Islet precursor cell (in vitro differentiated cells): ENCODE results near the gene RAD17.
"Not testable (repeated sequence)": the region's sequence is repeated elsewhere in the genome, so short reads cannot be mapped to it uniquely, and the experiment has no call there.

Source experiments
- DNase-seq: peaks from one replicate; pipeline ENCODE4 v3.0.0-alpha.2; 2018

The RAD17 gene

GRCh38 chr5:69404659-69405330, 35.2 kb downstream of the RAD17 start:
- no peak for DNase-seq

GRCh38 chr5:69414885-69415583, 45.4 kb downstream of the RAD17 start, which contains the start of gene MARVELD2:
Gene MARVELD2 (plus strand): TSS chr5:69415116. CDS start chr5:69419386, 4,270 bp downstream.
- peak; percentile 95 for DNase-seq

GRCh38 chr5:69415584-69415958, 46.0 kb downstream of the RAD17 start:
- DNase-seq, result peak; percentile 69

GRCh38 chr5:69416180-69416579, 46.6 kb downstream of the RAD17 start:
- no peak for DNase-seq

- no peak for DNase-seq
These were observed 47.1 kb downstream of the RAD17 start for GRCh38 chr5:69416699-69417098.

- DNase-seq, result no peak
These were observed 48.9 kb downstream of the RAD17 start for GRCh38 chr5:69418554-69418953.

GRCh38 chr5:69431424-69432303, 62.0 kb downstream of the RAD17 start:
- no peak for DNase-seq

GRCh38 chr5:69432412-69433206, 63.0 kb downstream of the RAD17 start:
- no peak for DNase-seq

- not testable (repeated sequence) for DNase-seq
These were observed 65.8 kb downstream of the RAD17 start for GRCh38 chr5:69435276-69435884.

- peak; percentile 12 for DNase-seq
These were observed 74.6 kb downstream of the RAD17 start for GRCh38 chr5:69444127-69444754.

GRCh38 chr5:69449511-69449910, 79.9 kb downstream of the RAD17 start:
- no peak for DNase-seq

- no peak for DNase-seq
These were observed 80.5 kb downstream of the RAD17 start for GRCh38 chr5:69450116-69450515.

GRCh38 chr5:69450527-69450926, 80.9 kb downstream of the RAD17 start:
- not testable (repeated sequence) for DNase-seq

GRCh38 chr5:69451941-69452647, 82.5 kb downstream of the RAD17 start:
- DNase-seq, result no peak

GRCh38 chr5:69453487-69453886, 83.9 kb downstream of the RAD17 start:
- not testable (repeated sequence) for DNase-seq

GRCh38 chr5:69454460-69455249, 85.0 kb downstream of the RAD17 start:
- DNase-seq, result no peak

GRCh38 chr5:69455428-69455988, 85.9 kb downstream of the RAD17 start:
- DNase-seq, result not testable (repeated sequence)

GRCh38 chr5:69462170-69462569, 92.6 kb downstream of the RAD17 start:
- DNase-seq, result no peak
